Measurements from ENCODE around the gene MCAT.
A peak's percentile ranks its signal among the peaks of the same experiment; 100 is the strongest.

MCAT gene

GRCh38 chr22:43154887-43155536, 11.8 kb upstream of the MCAT start:
- in situ Hi-C loops (cut with HindIII; ENCODE audit: low sequenced_read_pairs) = no loop called here
- no peak for TF ChIP-seq CTCF (IDR thresholded peaks at IDR 0.05; ENCODE audit: low read depth, low read length, missing control alignments)
- no peak for DNase-seq (ENCODE audit: low read depth)
- H3K4me3 ChIP-seq (ENCODE audit: low read depth, low read length) = no peak overlapping the region

- in situ Hi-C loops (cut with HindIII; ENCODE audit: low sequenced_read_pairs) = no loop called here
- no peak overlapping the region for H3K4me3 ChIP-seq (ENCODE audit: low read depth, low read length)
- no peak for TF ChIP-seq CTCF (IDR thresholded peaks at IDR 0.05; ENCODE audit: low read depth, low read length, missing control alignments)
- no peak for DNase-seq (ENCODE audit: low read depth)
These were observed 10.7 kb upstream of the MCAT start for GRCh38 chr22:43153899-43154298.

- in situ Hi-C loops (cut with HindIII; ENCODE audit: low sequenced_read_pairs) = no loop called here
- peak overlapping the region; percentile 67 for H3K4me3 ChIP-seq (ENCODE audit: low read depth, low read length)
- TF ChIP-seq CTCF (IDR thresholded peaks at IDR 0.05; ENCODE audit: low read depth, low read length, missing control alignments) = no peak
- no peak for DNase-seq (ENCODE audit: low read depth)
These were observed 9.3 kb upstream of the MCAT start for GRCh38 chr22:43152357-43153071.

- DNase-seq (ENCODE audit: low read depth) = no peak
- in situ Hi-C loops (cut with HindIII; ENCODE audit: low sequenced_read_pairs) = no loop called here
- H3K4me3 ChIP-seq (ENCODE audit: low read depth, low read length) = peak overlapping the region; percentile 67
- TF ChIP-seq CTCF (IDR thresholded peaks at IDR 0.05; ENCODE audit: low read depth, low read length, missing control alignments) = no peak
These were observed 8.8 kb upstream of the MCAT start for GRCh38 chr22:43152003-43152356.

GRCh38 chr22:43151251-43152002, 8.2 kb upstream of the MCAT start, which contains the start of gene TSPO:
Gene TSPO, plus strand, starts transcription at chr22:43151559. Its CDS starts 7,680 bp downstream, at chr22:43159239.
- in situ Hi-C loops (cut with HindIII; ENCODE audit: low sequenced_read_pairs) = no loop called here
- H3K4me3 ChIP-seq (ENCODE audit: low read depth, low read length) = peak within 1 kb of the TSS; percentile 67
- DNase-seq (ENCODE audit: low read depth) = no peak
- no peak for TF ChIP-seq CTCF (IDR thresholded peaks at IDR 0.05; ENCODE audit: low read depth, low read length, missing control alignments)

- in situ Hi-C loops (cut with HindIII; ENCODE audit: low sequenced_read_pairs) = no loop called here
- no peak for DNase-seq (ENCODE audit: low read depth)
- TF ChIP-seq CTCF (IDR thresholded peaks at IDR 0.05; ENCODE audit: low read depth, low read length, missing control alignments) = no peak
- peak overlapping the region; percentile 67 for H3K4me3 ChIP-seq (ENCODE audit: low read depth, low read length)
These were observed 7.6 kb upstream of the MCAT start for GRCh38 chr22:43150731-43151206.

Measured in astrocyte of the cerebellum (primary cell).